WERI-Rb-1 (cell line): Measurements from ENCODE around the gene BEST1.

Experiments used
- DNase-seq: peaks from one replicate; pipeline ENCODE4 v3.0.0-alpha.2; 2020
- H3K27ac ChIP-seq: fragments of 250-450 bp; sonication (Bioruptor Pico); 2 replicates; pipeline ENCODE4 v1.5.1; 2020; ENCODE audit warnings: mild to moderate bottlenecking, moderate library complexity
- H3K27me3 ChIP-seq: fragments of 250-450 bp; sonication (Bioruptor Pico); 2 replicates; pipeline ENCODE4 v1.5.1; 2021; ENCODE audit warnings: mild to moderate bottlenecking, low read depth, moderate library complexity; ENCODE audit not compliant: insufficient read depth, severe bottlenecking
- H3K36me3 ChIP-seq: fragments of 250-450 bp; sonication (Bioruptor Pico); 2 replicates; pipeline ENCODE4 v1.5.1; 2020; ENCODE audit warnings: mild to moderate bottlenecking, moderate library complexity
- H3K4me3 ChIP-seq: 2 replicates; pipeline ENCODE4 v1.5.1; 2011; ENCODE audit warnings: low read depth, mild to moderate bottlenecking, control low read depth, low read length
- H3K9me3 ChIP-seq: fragments of 250-450 bp; sonication (Bioruptor Pico); 2 replicates; pipeline ENCODE4 v1.5.1; 2021; ENCODE audit warnings: mild to moderate bottlenecking, moderate library complexity; ENCODE audit not compliant: severe bottlenecking
- TF ChIP-seq, protein P1 (sequence below): IDR thresholded peaks from 2 replicates; pipeline ENCODE4 v1.5.1; 2011; ENCODE audit warnings: low read depth, mild to moderate bottlenecking, control low read depth, inconsistent platforms, low read length

The BEST1 gene

GRCh38 chr11:61923166-61924063, 26.7 kb upstream of the BEST1 start:
- no peak for DNase-seq
- Histone ChIP-seq H3K4me3 (no peak overlapping the region), H3K27ac (no peak overlapping the region)

DNA sequence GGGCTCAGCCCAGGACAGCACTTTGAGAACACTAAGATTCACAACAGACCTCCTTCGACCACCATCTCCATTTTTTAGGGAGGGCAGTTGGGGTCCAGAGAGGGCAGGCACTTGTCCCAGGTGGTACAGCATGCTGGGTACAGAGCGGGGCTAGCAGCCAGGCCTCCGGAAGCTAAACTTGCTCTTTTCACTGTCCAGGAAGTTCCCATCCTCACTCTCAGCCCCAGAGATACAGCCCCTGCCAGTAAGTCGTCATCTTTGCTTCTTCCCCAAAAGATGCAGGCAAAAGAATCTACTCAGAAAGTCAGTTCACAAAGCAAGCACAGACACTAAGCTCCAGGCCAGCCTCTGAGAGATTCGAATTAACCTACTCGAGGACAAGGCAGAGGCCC, 26.1 kb upstream of the BEST1 start:
- Histone ChIP-seq H3K27ac (no peak overlapping the region), H3K27me3 (no peaks in the 10 kb centered on the region), H3K4me3 (no peak overlapping the region), H3K9me3 (no peaks in the 10 kb centered on the region), H3K36me3 (no peaks in the 10 kb centered on the region)
- no peak for DNase-seq
- TF ChIP-seq, protein P1, sequence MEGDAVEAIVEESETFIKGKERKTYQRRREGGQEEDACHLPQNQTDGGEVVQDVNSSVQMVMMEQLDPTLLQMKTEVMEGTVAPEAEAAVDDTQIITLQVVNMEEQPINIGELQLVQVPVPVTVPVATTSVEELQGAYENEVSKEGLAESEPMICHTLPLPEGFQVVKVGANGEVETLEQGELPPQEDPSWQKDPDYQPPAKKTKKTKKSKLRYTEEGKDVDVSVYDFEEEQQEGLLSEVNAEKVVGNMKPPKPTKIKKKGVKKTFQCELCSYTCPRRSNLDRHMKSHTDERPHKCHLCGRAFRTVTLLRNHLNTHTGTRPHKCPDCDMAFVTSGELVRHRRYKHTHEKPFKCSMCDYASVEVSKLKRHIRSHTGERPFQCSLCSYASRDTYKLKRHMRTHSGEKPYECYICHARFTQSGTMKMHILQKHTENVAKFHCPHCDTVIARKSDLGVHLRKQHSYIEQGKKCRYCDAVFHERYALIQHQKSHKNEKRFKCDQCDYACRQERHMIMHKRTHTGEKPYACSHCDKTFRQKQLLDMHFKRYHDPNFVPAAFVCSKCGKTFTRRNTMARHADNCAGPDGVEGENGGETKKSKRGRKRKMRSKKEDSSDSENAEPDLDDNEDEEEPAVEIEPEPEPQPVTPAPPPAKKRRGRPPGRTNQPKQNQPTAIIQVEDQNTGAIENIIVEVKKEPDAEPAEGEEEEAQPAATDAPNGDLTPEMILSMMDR, result no peak

More at GRCh38 chr11:61923166-61924063, 26.7 kb upstream of the BEST1 start:
- Histone ChIP-seq H3K36me3 (no peaks in the 10 kb centered on the region), H3K9me3 (no peaks in the 10 kb centered on the region), H3K27me3 (no peaks in the 10 kb centered on the region)
- TF ChIP-seq, protein P1, result no peak

DNA sequence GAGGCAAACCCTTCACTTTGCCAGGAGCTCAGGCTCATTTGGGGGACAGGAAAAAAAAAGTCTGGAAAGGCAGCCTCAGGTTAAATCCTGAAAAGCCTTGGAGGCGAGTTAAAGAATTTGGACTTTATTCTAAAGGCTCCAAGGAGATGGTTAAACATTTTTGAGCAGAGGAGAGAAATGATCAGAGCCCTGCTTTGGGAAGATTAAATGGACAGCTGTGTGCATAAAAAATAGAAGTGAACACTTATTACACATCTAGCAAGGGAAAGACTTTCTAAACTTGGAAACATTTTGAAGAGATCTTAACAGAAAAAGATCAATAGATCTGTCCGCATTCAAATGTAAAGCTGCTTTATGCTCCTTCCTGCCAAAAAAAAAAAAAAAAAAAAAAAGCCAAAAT, 24.4 kb upstream of the BEST1 start:
- Histone ChIP-seq H3K4me3 (no peak overlapping the region), H3K27me3 (no peaks in the 10 kb centered on the region), H3K27ac (no peak overlapping the region), H3K9me3 (no peaks in the 10 kb centered on the region), H3K36me3 (no peaks in the 10 kb centered on the region)
- TF ChIP-seq, protein P1, result no peak
- DNase-seq, result no peak

GRCh38 chr11:61926235-61926634, 23.9 kb upstream of the BEST1 start:
- no peak for DNase-seq
- H3K27me3 ChIP-seq, result no peaks in the 10 kb centered on the region
- TF ChIP-seq, protein P1, result no peak
- no peak overlapping the region for H3K4me3 ChIP-seq
- no peaks in the 10 kb centered on the region for H3K36me3 ChIP-seq
- H3K27ac ChIP-seq, result no peak overlapping the region
- no peaks in the 10 kb centered on the region for H3K9me3 ChIP-seq

- Histone ChIP-seq H3K4me3 (no peak overlapping the region), H3K9me3 (no peaks in the 10 kb centered on the region), H3K36me3 (no peaks in the 10 kb centered on the region), H3K27me3 (no peaks in the 10 kb centered on the region), H3K27ac (no peak overlapping the region)
- TF ChIP-seq, protein P1, result no peak
- no peak for DNase-seq
These were observed 22.6 kb upstream of the BEST1 start for GRCh38 chr11:61927501-61927900.

GRCh38 chr11:61928606-61929005, 21.5 kb upstream of the BEST1 start:
- Histone ChIP-seq H3K36me3 (no peaks in the 10 kb centered on the region), H3K4me3 (no peak overlapping the region), H3K9me3 (peaks cover 6% of the 10 kb centered on the region), H3K27ac (no peak overlapping the region), H3K27me3 (no peaks in the 10 kb centered on the region)
- TF ChIP-seq, protein P1, result no peak
- no peak for DNase-seq
